ENCODE results near the gene NUP155. TPM values are rescaled to one million over a fixed set of nuclear protein-coding genes. Genes with fewer than 3 reads are reported as not detected.
"Not testable (repeated sequence)": the region's sequence is repeated elsewhere in the genome, so short reads cannot be mapped to it uniquely, and the experiment has no call there.

The NUP155 gene
- total RNA-seq, 4 donors from 2014 or later: 15.6 to 31.4 (median 16.4) TPM

GRCh38 chr5:37308793-37309192, 62.1 kb downstream of the NUP155 start:
- H3K36me3 ChIP-seq: peaks cover 0 to 78% (median 0%) of the 10 kb centered on the region in 3 donors
- no peak for TF ChIP-seq CTCF (IDR thresholded peaks at IDR 0.05)
- no peak for TF ChIP-seq POLR2A (IDR thresholded peaks at IDR 0.05)
- H3K27ac ChIP-seq: no peak overlapping the region
- no peaks in the 10 kb centered on the region for H3K4me1 ChIP-seq
- H3K4me3 ChIP-seq: no peak overlapping the region
- no peaks in the 10 kb centered on the region for H3K9me3 ChIP-seq
- no peak for DNase-seq
- H3K27me3 ChIP-seq: no peaks in the 10 kb centered on the region

GRCh38 chr5:37304888-37305287, 66.0 kb downstream of the NUP155 start:
- DNase-seq: no peak
- TF ChIP-seq POLR2A (IDR thresholded peaks at IDR 0.05): no peak
- no peak for TF ChIP-seq CTCF (IDR thresholded peaks at IDR 0.05)
- Histone ChIP-seq H3K9me3 (no peaks in the 10 kb centered on the region), H3K27me3 (no peaks in the 10 kb centered on the region), H3K27ac (no peak overlapping the region), H3K36me3 (peaks cover 0 to 89% (median 0%) of the 10 kb centered on the region in 3 donors), H3K4me1 (no peaks in the 10 kb centered on the region), H3K4me3 (no peak overlapping the region)

GRCh38 chr5:37296313-37296712, 74.6 kb downstream of the NUP155 start:
- H3K9me3 ChIP-seq, H3K4me1 ChIP-seq, H3K4me3 ChIP-seq, DNase-seq, H3K27me3 ChIP-seq, H3K27ac ChIP-seq: not testable (repeated sequence)
- H3K36me3 ChIP-seq: peaks cover 0 to 71% (median 0%) of the 10 kb centered on the region in 3 donors

GRCh38 chr5:37283214-37283820, 87.6 kb downstream of the NUP155 start:
- TF ChIP-seq CTCF (IDR thresholded peaks at IDR 0.05): no peak
- TF ChIP-seq POLR2A (IDR thresholded peaks at IDR 0.05): no peak
- Histone ChIP-seq H3K27me3 (no peaks in the 10 kb centered on the region), H3K36me3 (no peaks in the 10 kb centered on the region), H3K27ac (no peak overlapping the region), H3K9me3 (peaks cover 0 to 10% (median 5%) of the 10 kb centered on the region in 4 donors), H3K4me3 (no peak overlapping the region), H3K4me1 (no peaks in the 10 kb centered on the region)
- no peak for DNase-seq

GRCh38 chr5:37275511-37275910, 95.4 kb downstream of the NUP155 start:
- Histone ChIP-seq H3K27me3 (no peaks in the 10 kb centered on the region), H3K4me3 (no peak overlapping the region), H3K36me3 (no peaks in the 10 kb centered on the region), H3K4me1 (no peaks in the 10 kb centered on the region), H3K9me3 (peaks cover 0 to 10% (median 0%) of the 10 kb centered on the region in 4 donors), H3K27ac (no peak overlapping the region)
- TF ChIP-seq POLR2A (IDR thresholded peaks at IDR 0.05): no peak
- TF ChIP-seq CTCF (IDR thresholded peaks at IDR 0.05): no peak
- no peak for DNase-seq

GRCh38 chr5:37272511-37272910, 98.4 kb downstream of the NUP155 start:
- no peaks in the 10 kb centered on the region for H3K4me1 ChIP-seq
- no peak overlapping the region for H3K4me3 ChIP-seq
- no peaks in the 10 kb centered on the region for H3K9me3 ChIP-seq
- H3K27me3 ChIP-seq: no peaks in the 10 kb centered on the region
- H3K36me3 ChIP-seq: no peaks in the 10 kb centered on the region
- no peak for DNase-seq
- TF ChIP-seq POLR2A (IDR thresholded peaks at IDR 0.05) (no peak), CTCF (IDR thresholded peaks at IDR 0.05) (no peak)
- H3K27ac ChIP-seq: no peak overlapping the region

GRCh38 chr5:37268100-37268499, 102.8 kb downstream of the NUP155 start:
- not testable (repeated sequence) for H3K36me3 ChIP-seq, DNase-seq, H3K27me3 ChIP-seq, H3K27ac ChIP-seq, H3K9me3 ChIP-seq, H3K4me1 ChIP-seq, H3K4me3 ChIP-seq
